Measurements from ENCODE around the gene PSAP.

Gene PSAP

DNA sequence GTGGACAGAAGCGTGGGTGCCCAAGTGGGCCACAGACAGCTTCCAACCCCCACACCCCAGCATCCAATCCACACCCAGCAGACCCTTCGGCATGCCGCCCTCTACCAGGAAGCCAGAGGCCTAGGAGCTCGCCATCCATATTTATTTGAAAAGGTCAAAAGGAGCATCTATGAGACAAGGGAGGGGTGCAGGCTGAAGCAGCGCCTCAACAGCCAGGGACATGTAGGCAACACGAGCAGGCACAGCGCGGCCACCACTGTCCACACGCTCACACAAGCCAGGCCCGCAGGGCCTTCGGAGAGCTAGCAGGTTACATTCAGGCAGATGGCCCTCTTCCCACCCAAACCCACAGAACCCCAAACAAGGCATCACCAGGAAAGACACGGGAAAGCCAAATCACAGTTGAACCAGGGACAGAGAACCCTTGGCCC lies 34.6 kb downstream of the PSAP start:
- Histone ChIP-seq H4K20me1 (ENCODE audit: insufficient read depth, low read length) (no peaks in the 10 kb centered on the region), H3K36me3 (replicated peaks; ENCODE audit: low read depth, low read length) (peaks cover 12% of the 10 kb centered on the region), H3K27ac (ENCODE audit: low read length) (no peak overlapping the region), H3K27me3 (ENCODE audit: low read depth, low read length) (no peaks in the 10 kb centered on the region), H3K79me2 (ENCODE audit: low read length) (no peaks in the 10 kb centered on the region), H3K9me3 (ENCODE audit: insufficient read depth, low read length) (no peaks in the 10 kb centered on the region), H2AFZ (ENCODE audit: low read depth, low read length) (no peak overlapping the region), H3K4me3 (ENCODE audit: low read length) (no peak overlapping the region), H3K4me1 (ENCODE audit: low read length) (no peaks in the 10 kb centered on the region; the same call in 1 of the 2 replicates), H3K4me2 (ENCODE audit: low read length) (no peak overlapping the region), H3K9ac (ENCODE audit: low read length) (no peak overlapping the region)
- TF ChIP-seq EZH2phosphoT487 (IDR thresholded peaks at IDR 0.05; ENCODE audit: low read depth): no peak
- TF ChIP-seq, protein P1, sequence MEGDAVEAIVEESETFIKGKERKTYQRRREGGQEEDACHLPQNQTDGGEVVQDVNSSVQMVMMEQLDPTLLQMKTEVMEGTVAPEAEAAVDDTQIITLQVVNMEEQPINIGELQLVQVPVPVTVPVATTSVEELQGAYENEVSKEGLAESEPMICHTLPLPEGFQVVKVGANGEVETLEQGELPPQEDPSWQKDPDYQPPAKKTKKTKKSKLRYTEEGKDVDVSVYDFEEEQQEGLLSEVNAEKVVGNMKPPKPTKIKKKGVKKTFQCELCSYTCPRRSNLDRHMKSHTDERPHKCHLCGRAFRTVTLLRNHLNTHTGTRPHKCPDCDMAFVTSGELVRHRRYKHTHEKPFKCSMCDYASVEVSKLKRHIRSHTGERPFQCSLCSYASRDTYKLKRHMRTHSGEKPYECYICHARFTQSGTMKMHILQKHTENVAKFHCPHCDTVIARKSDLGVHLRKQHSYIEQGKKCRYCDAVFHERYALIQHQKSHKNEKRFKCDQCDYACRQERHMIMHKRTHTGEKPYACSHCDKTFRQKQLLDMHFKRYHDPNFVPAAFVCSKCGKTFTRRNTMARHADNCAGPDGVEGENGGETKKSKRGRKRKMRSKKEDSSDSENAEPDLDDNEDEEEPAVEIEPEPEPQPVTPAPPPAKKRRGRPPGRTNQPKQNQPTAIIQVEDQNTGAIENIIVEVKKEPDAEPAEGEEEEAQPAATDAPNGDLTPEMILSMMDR (IDR thresholded peaks at IDR 0.05; ENCODE audit: low read depth, low read length): no peak

DNA sequence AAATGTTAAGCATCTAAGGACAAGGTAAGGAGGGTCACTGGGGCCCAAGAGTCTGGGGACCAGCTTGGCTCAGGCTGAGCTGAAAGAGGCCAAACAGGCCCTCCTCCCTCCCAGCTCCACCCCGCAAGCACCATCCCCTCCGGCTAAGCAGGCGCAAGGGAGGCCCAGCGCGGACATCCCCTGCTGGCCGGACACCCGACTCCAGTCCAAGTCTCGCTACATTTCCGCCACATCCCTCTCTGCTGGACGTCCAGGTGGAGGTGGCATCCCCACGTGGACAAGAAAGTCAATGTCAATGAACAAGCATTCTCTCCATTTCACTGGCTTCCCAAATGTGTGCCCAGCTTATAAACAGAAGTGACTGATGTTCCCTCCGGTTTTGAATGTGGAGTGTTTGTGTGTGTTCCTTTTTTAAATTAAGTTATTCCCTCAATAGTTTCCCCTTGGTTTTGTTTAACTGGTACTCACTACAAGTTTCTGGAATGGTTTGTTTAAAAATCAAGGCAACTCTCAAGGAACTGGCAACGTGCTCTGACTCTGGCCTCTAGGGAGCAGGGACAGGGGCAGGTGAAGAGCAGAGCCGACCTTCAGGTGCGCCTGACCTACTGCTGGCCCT lies 35.4 kb downstream of the PSAP start:
- no peak overlapping the region for H3K4me3 ChIP-seq (ENCODE audit: low read length)
- peaks cover 8% of the 10 kb centered on the region for H3K36me3 ChIP-seq (replicated peaks; ENCODE audit: low read depth, low read length)
- no peaks in the 10 kb centered on the region for H3K27me3 ChIP-seq (ENCODE audit: low read depth, low read length)
- H3K4me2 ChIP-seq (ENCODE audit: low read length): no peak overlapping the region
- TF ChIP-seq, protein P1 (IDR thresholded peaks at IDR 0.05; ENCODE audit: low read depth, low read length): no peak
- TF ChIP-seq EZH2phosphoT487 (IDR thresholded peaks at IDR 0.05; ENCODE audit: low read depth): no peak
- no peak overlapping the region for H3K9ac ChIP-seq (ENCODE audit: low read length)
- no peaks in the 10 kb centered on the region; the same call in 1 of the 2 replicates for H3K4me1 ChIP-seq (ENCODE audit: low read length)
- H4K20me1 ChIP-seq (ENCODE audit: insufficient read depth, low read length): no peaks in the 10 kb centered on the region
- H2AFZ ChIP-seq (ENCODE audit: low read depth, low read length): no peak overlapping the region
- no peaks in the 10 kb centered on the region for H3K79me2 ChIP-seq (ENCODE audit: low read length)
- H3K27ac ChIP-seq (ENCODE audit: low read length): no peak overlapping the region
- no peaks in the 10 kb centered on the region for H3K9me3 ChIP-seq (ENCODE audit: insufficient read depth, low read length)

DNA sequence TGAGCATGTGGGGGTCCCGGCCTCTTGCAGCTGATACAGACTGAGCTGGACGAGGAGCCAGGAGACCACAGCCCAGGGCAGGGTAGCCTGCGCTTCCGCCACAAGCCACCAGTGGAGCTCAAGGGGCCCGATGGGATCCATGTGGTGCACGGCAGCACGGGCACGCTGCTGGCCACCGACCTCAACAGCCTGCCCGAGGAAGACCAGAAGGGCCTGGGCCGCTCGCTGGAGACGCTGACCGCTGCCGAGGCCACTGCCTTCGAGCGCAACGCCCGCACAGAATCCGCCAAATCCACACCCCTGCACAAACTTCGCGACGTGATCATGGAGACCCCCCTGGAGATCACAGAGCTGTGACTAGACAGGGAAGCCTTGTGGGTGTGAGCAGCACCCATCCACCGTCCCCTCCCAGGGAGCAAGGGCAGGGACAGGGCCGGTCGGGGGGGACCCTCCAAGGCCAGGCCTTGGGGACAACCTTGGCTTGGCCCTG lies 36.1 kb downstream of the PSAP start:
- no peaks in the 10 kb centered on the region for H3K27me3 ChIP-seq (ENCODE audit: low read depth, low read length)
- no peaks in the 10 kb centered on the region for H4K20me1 ChIP-seq (ENCODE audit: insufficient read depth, low read length)
- H3K27ac ChIP-seq (ENCODE audit: low read length): no peak overlapping the region
- H3K4me3 ChIP-seq (ENCODE audit: low read length): no peak overlapping the region
- H3K79me2 ChIP-seq (ENCODE audit: low read length): no peaks in the 10 kb centered on the region
- no peak overlapping the region for H3K4me2 ChIP-seq (ENCODE audit: low read length)
- no peak overlapping the region for H3K9ac ChIP-seq (ENCODE audit: low read length)
- H2AFZ ChIP-seq (ENCODE audit: low read depth, low read length): no peak overlapping the region
- H3K36me3 ChIP-seq (replicated peaks; ENCODE audit: low read depth, low read length): peaks cover 8% of the 10 kb centered on the region
- TF ChIP-seq, protein P1 (IDR thresholded peaks at IDR 0.05; ENCODE audit: low read depth, low read length): no peak
- no peak for TF ChIP-seq EZH2phosphoT487 (IDR thresholded peaks at IDR 0.05; ENCODE audit: low read depth)
- no peaks in the 10 kb centered on the region; the same call in 1 of the 2 replicates for H3K4me1 ChIP-seq (ENCODE audit: low read length)
- no peaks in the 10 kb centered on the region for H3K9me3 ChIP-seq (ENCODE audit: insufficient read depth, low read length)

DNA sequence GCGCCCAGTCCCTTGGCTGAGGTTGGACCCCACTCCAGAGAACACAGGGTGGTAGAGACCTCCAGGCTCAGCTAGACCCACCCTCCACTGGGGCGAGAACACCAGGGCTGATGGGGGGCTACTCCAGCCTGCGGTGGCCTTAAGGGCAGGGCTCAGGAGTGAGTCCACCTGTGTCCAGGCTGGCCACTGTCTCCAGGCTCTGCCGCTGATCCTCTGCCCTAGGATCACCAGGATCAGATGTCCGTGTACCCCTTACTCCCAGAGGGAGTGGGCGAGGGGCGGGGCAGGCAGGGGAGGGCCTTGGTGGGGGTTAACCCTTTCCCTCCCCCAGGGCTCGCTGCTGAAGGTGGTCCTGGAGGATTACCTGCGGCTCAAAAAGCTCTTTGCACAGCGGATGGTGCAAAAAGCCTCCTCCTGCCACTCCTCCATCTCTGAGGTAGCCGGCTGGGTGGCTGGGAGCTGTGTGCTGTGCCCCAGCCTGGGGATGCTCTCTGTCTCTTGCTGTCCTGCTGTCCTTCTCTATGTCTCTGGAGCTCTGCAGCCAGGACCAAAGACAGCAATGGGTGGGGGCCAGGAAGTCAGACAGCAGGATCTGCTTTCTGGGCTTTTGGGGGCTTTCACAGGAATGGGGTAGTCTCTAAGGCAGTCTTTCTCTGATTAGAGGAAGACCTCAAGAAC lies 38.0 kb downstream of the PSAP start:
- H3K4me1 ChIP-seq (ENCODE audit: low read length): no peaks in the 10 kb centered on the region; the same call in 1 of the 2 replicates
- no peak overlapping the region for H3K4me3 ChIP-seq (ENCODE audit: low read length)
- H3K4me2 ChIP-seq (ENCODE audit: low read length): no peak overlapping the region
- H3K27ac ChIP-seq (ENCODE audit: low read length): no peak overlapping the region
- peaks cover 8% of the 10 kb centered on the region for H3K36me3 ChIP-seq (replicated peaks; ENCODE audit: low read depth, low read length)
- H3K79me2 ChIP-seq (ENCODE audit: low read length): no peaks in the 10 kb centered on the region
- no peaks in the 10 kb centered on the region for H4K20me1 ChIP-seq (ENCODE audit: insufficient read depth, low read length)
- TF ChIP-seq, protein P1 (IDR thresholded peaks at IDR 0.05; ENCODE audit: low read depth, low read length): no peak
- no peak for TF ChIP-seq EZH2phosphoT487 (IDR thresholded peaks at IDR 0.05; ENCODE audit: low read depth)
- no peaks in the 10 kb centered on the region for H3K9me3 ChIP-seq (ENCODE audit: insufficient read depth, low read length)
- H3K9ac ChIP-seq (ENCODE audit: low read length): no peak overlapping the region
- no peaks in the 10 kb centered on the region for H3K27me3 ChIP-seq (ENCODE audit: low read depth, low read length)
- no peak overlapping the region for H2AFZ ChIP-seq (ENCODE audit: low read depth, low read length)

Measured in OCI-LY3 (cell line).